Measurements from ENCODE around the gene SESN2. TPM values are rescaled to one million over a fixed set of nuclear protein-coding genes. Genes with fewer than 3 reads are reported as not detected.

Gene SESN2
- total and polyA plus RNA-seq, 7 donors, result 4.9 to 36.5 (median 6.3) TPM

GRCh38 chr1:28257736-28258135 lies 1.6 kb upstream of the SESN2 start:
- intact Hi-C loops (cut with DNase I), result no loop called here
- 96% methylated on average over 4 of the region's 4 CpGs for WGBS, 2 donors
- TF ChIP-seq POLR2A (IDR thresholded peaks at IDR 0.05), result no peak
- TF ChIP-seq POLR2AphosphoS5 (IDR thresholded peaks at IDR 0.05), result no peak
- TF ChIP-seq CTCF (IDR thresholded peaks at IDR 0.05), result no peak
- no peak for TF ChIP-seq EP300 (IDR thresholded peaks at IDR 0.05)

DNA sequence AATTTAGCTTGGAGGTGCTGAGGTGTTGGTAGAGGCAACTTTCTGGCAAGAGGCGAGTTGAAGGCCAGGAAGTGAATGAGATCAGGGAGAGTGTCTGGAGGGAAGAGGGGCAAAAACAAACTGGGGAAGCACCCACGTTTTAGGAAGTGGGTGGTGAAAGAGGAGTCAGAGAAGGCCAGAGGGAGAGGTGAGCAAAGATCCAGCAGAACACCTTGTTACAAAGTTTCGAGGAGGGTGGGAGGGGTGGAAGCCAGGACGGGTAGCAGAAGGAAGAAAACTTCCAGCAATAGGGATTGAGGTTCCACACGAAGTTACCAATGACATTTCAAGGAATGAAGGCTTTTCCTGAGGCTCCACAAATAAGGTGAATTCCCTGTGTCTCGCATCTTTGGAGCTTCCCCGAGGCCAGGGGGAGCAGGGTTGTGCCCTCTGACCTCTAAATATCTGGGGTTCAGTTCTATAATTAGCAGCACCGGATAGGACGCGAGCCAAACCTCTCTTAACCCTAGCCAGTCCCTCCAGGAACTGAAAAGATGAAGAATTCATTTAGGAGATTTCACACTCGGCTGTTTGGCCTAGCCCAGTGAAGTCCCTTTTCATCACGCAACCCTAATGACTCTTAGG lies 578 bp upstream of the SESN2 start:
- WGBS, 2 donors, result 10 to 20% methylated on average over 12 of the region's 12 CpGs
- Histone ChIP-seq H3K4me1 (peaks cover 0 to 29% (median 18%) of the 10 kb centered on the region in 4 donors), H3K4me3 (peak overlapping the region; percentile 77 to 87 (median 80)), H3K27ac (peak overlapping the region; percentile 78 to 98 (median 91)), H3K36me3 (no peaks in the 10 kb centered on the region), H3K27me3 (no peaks in the 10 kb centered on the region), H3K9me3 (no peaks in the 10 kb centered on the region)
- DNase-seq, result no peak
- no peak for TF ChIP-seq POLR2AphosphoS5 (IDR thresholded peaks at IDR 0.05)
- no peak for TF ChIP-seq CTCF (IDR thresholded peaks at IDR 0.05)
- TF ChIP-seq EP300 (IDR thresholded peaks at IDR 0.05), result no peak
- intact Hi-C loops (cut with DNase I), result no loop called here

More at GRCh38 chr1:28257736-28258135, 1.6 kb upstream of the SESN2 start:
- H3K9me3 ChIP-seq, result no peaks in the 10 kb centered on the region
- DNase-seq, result peak; percentile 27
- H3K36me3 ChIP-seq, result no peaks in the 10 kb centered on the region
- H3K27me3 ChIP-seq, result no peaks in the 10 kb centered on the region
- no peak overlapping the region for H3K4me3 ChIP-seq
- H3K27ac ChIP-seq, result no peak overlapping the region
- peaks cover 0 to 29% (median 18%) of the 10 kb centered on the region in 4 donors for H3K4me1 ChIP-seq

- H3K4me3 ChIP-seq, result peak overlapping the region; percentile 77 to 87 (median 80)
Measured at GRCh38 chr1:28259934-28260802, 850 bp downstream of the SESN2 start.

DNA sequence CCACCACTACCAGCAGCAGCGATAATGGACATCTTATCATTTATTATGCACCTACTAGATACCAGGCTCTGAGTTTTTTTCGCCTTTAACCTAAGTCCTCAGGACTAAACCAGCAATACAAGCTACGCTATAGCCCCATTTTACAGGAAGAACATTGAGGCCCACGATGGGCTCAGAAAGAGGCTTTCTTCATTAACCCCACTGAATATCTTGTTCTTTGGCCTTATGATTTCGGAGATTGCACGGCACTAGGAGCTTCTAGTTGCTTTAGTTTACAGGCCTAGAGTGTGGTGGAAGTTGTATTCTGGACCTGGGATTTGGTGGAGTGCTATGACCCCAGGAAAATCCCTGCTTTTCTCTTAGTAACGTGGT lies 1.5 kb downstream of the SESN2 start:
- DNase-seq, result no peak
- no peaks in the 10 kb centered on the region for H3K27me3 ChIP-seq
- peaks cover 0 to 29% (median 18%) of the 10 kb centered on the region in 4 donors for H3K4me1 ChIP-seq
- H3K9me3 ChIP-seq, result no peaks in the 10 kb centered on the region
- peak overlapping the region; percentile 77 to 87 (median 80) for H3K4me3 ChIP-seq
- no peak for TF ChIP-seq CTCF (IDR thresholded peaks at IDR 0.05)
- TF ChIP-seq EP300 (IDR thresholded peaks at IDR 0.05), result no peak
- TF ChIP-seq POLR2A (IDR thresholded peaks at IDR 0.05), result no peak
- TF ChIP-seq POLR2AphosphoS5 (IDR thresholded peaks at IDR 0.05), result no peak
- peak overlapping the region; percentile 85 to 98 (median 95) for H3K27ac ChIP-seq
- 38 to 69% methylated on average over 7 of the region's 7 CpGs for WGBS, 2 donors
- intact Hi-C loops (cut with DNase I), result no loop called here
- H3K36me3 ChIP-seq, result no peaks in the 10 kb centered on the region

More at GRCh38 chr1:28259934-28260802, 850 bp downstream of the SESN2 start:
- Histone ChIP-seq H3K36me3 (no peaks in the 10 kb centered on the region), H3K27me3 (no peaks in the 10 kb centered on the region), H3K9me3 (no peaks in the 10 kb centered on the region), H3K27ac (peak overlapping the region; percentile 85 to 98 (median 95)), H3K4me1 (peaks cover 0 to 29% (median 18%) of the 10 kb centered on the region in 4 donors)
- 1 to 3% methylated on average over 66 of the region's 66 CpGs for WGBS, 2 donors
- peak; percentile 95 for DNase-seq
- peak in 1 of 4 donors; percentile 9 for TF ChIP-seq EP300 (IDR thresholded peaks at IDR 0.05)
- no peak for TF ChIP-seq POLR2A (IDR thresholded peaks at IDR 0.05)
- peak in 1 of 4 donors; percentile 57 for TF ChIP-seq POLR2AphosphoS5 (IDR thresholded peaks at IDR 0.05)
- TF ChIP-seq CTCF (IDR thresholded peaks at IDR 0.05), result no peak
- intact Hi-C loops (cut with DNase I), result no loop called here

Data from sigmoid colon (tissue), 7 donors.